HEK293 (cell line): ENCODE measurements around the gene COMMD8.
"Not testable (repeated sequence)": the region's sequence is repeated elsewhere in the genome, so short reads cannot be mapped to it uniquely, and the experiment has no call there.

Experiments
- CTCF ChIA-PET: fragments of 350-600 bp; formaldehyde crosslinking; extraction: SDS; loops from one replicate; lab custom pipeline; 2021; ENCODE audit warnings: antibody characterized with exemption; lab: Yijun Ruan, JAX
- POLR2A ChIA-PET: fragments of 300-600 bp; formaldehyde crosslinking; extraction: SDS; loops from one replicate; lab custom pipeline; 2020; ENCODE audit warnings: antibody characterized with exemption, inconsistent platforms; lab: Yijun Ruan, JAX
- H3K27ac ChIP-seq: fragments of 200-500 bp; sonication (Bioruptor generic); 2 replicates; pipeline ENCODE4 v1.5.1; 2014; ENCODE audit warnings: low read depth, low read length, control low read depth, inconsistent platforms; ENCODE audit errors: extremely low read depth
- H3K36me3 ChIP-seq, 2 experiments: fragments of 200-500 bp in 1 of 2; sonication (Bioruptor generic) in 1 of 2; 1 replicate in 1 of 2; 2 replicates in 1 of 2; pipeline ENCODE4 v1.5.1; 2014 to 2017; ENCODE audit warnings: inconsistent platforms in 2 of 2, low read length in 2 of 2; ENCODE audit not compliant: control insufficient read depth in 2 of 2, insufficient read depth in 1 of 2
- H3K4me1 ChIP-seq: fragments of 200-500 bp; sonication (Bioruptor generic); 2 replicates; pipeline ENCODE4 v1.5.1; 2014; ENCODE audit warnings: mild to moderate bottlenecking, low read length, inconsistent platforms; ENCODE audit not compliant: control insufficient read depth, insufficient read depth
- H3K4me3 ChIP-seq: 2 replicates; pipeline ENCODE4 v1.5.1; 2011; ENCODE audit warnings: low read depth, mild to moderate bottlenecking, control low read depth, low read length, moderate library complexity
- H3K9me3 ChIP-seq: fragments of 200-500 bp; sonication (Bioruptor generic); 2 replicates; pipeline ENCODE4 v1.5.1; 2014; ENCODE audit warnings: low read depth, low read length, inconsistent platforms; ENCODE audit not compliant: control insufficient read depth, insufficient read depth
- GLIS1 ChIP-seq: fragments of 450-650 bp; formaldehyde crosslinking; IDR thresholded peaks from 2 replicates; pipeline ENCODE4 v1.5.1; 2016; ENCODE audit warnings: missing biosample characterization, missing genetic modification characterization
- KLF10 ChIP-seq: fragments of 450-650 bp; IDR thresholded peaks from 2 replicates; pipeline ENCODE4 v1.5.1; 2018; ENCODE audit warnings: missing biosample characterization, mild to moderate bottlenecking, missing genetic modification characterization
- KLF7 ChIP-seq: fragments of 450-650 bp; formaldehyde crosslinking; IDR thresholded peaks from 2 replicates; pipeline ENCODE4 v1.5.1; 2016; ENCODE audit warnings: missing biosample characterization, missing genetic modification characterization, borderline replicate concordance
- OVOL3 ChIP-seq: fragments of 450-650 bp; formaldehyde crosslinking; IDR thresholded peaks from 2 replicates; pipeline ENCODE4 v1.5.1; 2016; ENCODE audit warnings: missing biosample characterization, missing genetic modification characterization
- SP3 ChIP-seq: fragments of 450-650 bp; formaldehyde crosslinking; IDR thresholded peaks from 2 replicates; pipeline ENCODE4 v1.5.1; 2016; ENCODE audit warnings: missing biosample characterization, missing genetic modification characterization
- ZFP69B ChIP-seq: fragments of 450-650 bp; formaldehyde crosslinking; IDR thresholded peaks from 2 replicates; pipeline ENCODE4 v1.5.1; 2016; ENCODE audit warnings: missing biosample characterization, missing genetic modification characterization
- ZNF10 ChIP-seq: fragments of 450-650 bp; formaldehyde crosslinking; IDR thresholded peaks from 2 replicates; pipeline ENCODE4 v1.5.1; 2017; ENCODE audit warnings: missing biosample characterization, missing genetic modification characterization
- ZNF121 ChIP-seq: fragments of 450-650 bp; formaldehyde crosslinking; IDR thresholded peaks from 2 replicates; pipeline ENCODE4 v1.5.1; 2016; ENCODE audit warnings: missing biosample characterization, missing genetic modification characterization
- ZNF16 ChIP-seq: fragments of 450-650 bp; formaldehyde crosslinking; IDR thresholded peaks from 2 replicates; pipeline ENCODE4 v1.5.1; 2016; ENCODE audit warnings: low read depth, missing biosample characterization, missing genetic modification characterization
- ZNF169 ChIP-seq: fragments of 450-650 bp; formaldehyde crosslinking; IDR thresholded peaks from 2 replicates; pipeline ENCODE4 v1.5.1; 2016; ENCODE audit warnings: missing biosample characterization, missing genetic modification characterization
- ZNF174 ChIP-seq: fragments of 450-650 bp; formaldehyde crosslinking; IDR thresholded peaks from 2 replicates; pipeline ENCODE4 v1.5.0; 2017; ENCODE audit warnings: missing biosample characterization, mild to moderate bottlenecking, missing genetic modification characterization
- ZNF2 ChIP-seq: fragments of 450-650 bp; formaldehyde crosslinking; IDR thresholded peaks from 2 replicates; pipeline ENCODE4 v1.5.1; 2016; ENCODE audit warnings: missing biosample characterization, missing genetic modification characterization
- ZNF221 ChIP-seq: fragments of 450-650 bp; formaldehyde crosslinking; IDR thresholded peaks from 2 replicates; pipeline ENCODE4 v1.5.1; 2017; ENCODE audit warnings: missing biosample characterization, missing genetic modification characterization, borderline replicate concordance
- ZNF223 ChIP-seq: fragments of 450-650 bp; formaldehyde crosslinking; IDR thresholded peaks from 2 replicates; pipeline ENCODE4 v1.5.1; 2016; ENCODE audit warnings: missing biosample characterization, missing genetic modification characterization
- ZNF335 ChIP-seq: fragments of 450-650 bp; formaldehyde crosslinking; conservative IDR thresholded peaks from 2 replicates; pipeline ENCODE4 v1.5.1; 2016; ENCODE audit warnings: missing biosample characterization, missing genetic modification characterization
- ZNF37A ChIP-seq: fragments of 450-650 bp; IDR thresholded peaks from 2 replicates; pipeline ENCODE4 v1.5.1; 2018; ENCODE audit warnings: missing biosample characterization, missing genetic modification characterization
- ZNF391 ChIP-seq: fragments of 450-650 bp; formaldehyde crosslinking; IDR thresholded peaks from 2 replicates; pipeline ENCODE4 v1.5.1; 2016; ENCODE audit warnings: low read depth, missing biosample characterization, missing genetic modification characterization, borderline replicate concordance
- ZNF426 ChIP-seq: fragments of 450-650 bp; formaldehyde crosslinking; IDR thresholded peaks from 2 replicates; pipeline ENCODE4 v1.5.1; 2017; ENCODE audit warnings: missing biosample characterization, missing genetic modification characterization, mild to moderate bottlenecking, inconsistent platforms, moderate library complexity
- ZNF48 ChIP-seq: fragments of 450-650 bp; formaldehyde crosslinking; IDR thresholded peaks from 2 replicates; pipeline ENCODE4 v1.5.1; 2016; ENCODE audit warnings: missing biosample characterization, missing genetic modification characterization
- ZNF514 ChIP-seq: fragments of 450-650 bp; formaldehyde crosslinking; IDR thresholded peaks from 2 replicates; pipeline ENCODE4 v1.5.1; 2016; ENCODE audit warnings: missing biosample characterization, missing genetic modification characterization
- ZNF585B ChIP-seq: fragments of 450-650 bp; formaldehyde crosslinking; IDR thresholded peaks from 2 replicates; pipeline ENCODE4 v1.5.1; 2016; ENCODE audit warnings: missing biosample characterization, missing genetic modification characterization
- ZNF792 ChIP-seq: fragments of 450-650 bp; formaldehyde crosslinking; IDR thresholded peaks from 2 replicates; pipeline ENCODE4 v1.5.1; 2016; ENCODE audit warnings: missing biosample characterization, missing genetic modification characterization
- ZNF843 ChIP-seq: fragments of 450-650 bp; formaldehyde crosslinking; IDR thresholded peaks from 2 replicates; pipeline ENCODE4 v1.5.1; 2016; ENCODE audit warnings: missing biosample characterization, missing genetic modification characterization
- TF ChIP-seq, protein P1 (sequence below): fragments of 450-650 bp; formaldehyde crosslinking; IDR thresholded peaks from 2 replicates; pipeline ENCODE4 v1.5.1; 2017; ENCODE audit warnings: missing biosample characterization, mild to moderate bottlenecking, missing genetic modification characterization, moderate library complexity
- TF ChIP-seq, protein P2 (sequence below): fragments of 450-650 bp; formaldehyde crosslinking; IDR thresholded peaks from 2 replicates; pipeline ENCODE4 v1.5.1; 2017; ENCODE audit warnings: missing biosample characterization, missing genetic modification characterization

The COMMD8 gene

GRCh38 chr4:47493238-47494123 lies 30.0 kb upstream of the COMMD8 start:
- H3K4me1 ChIP-seq: no peaks in the 10 kb centered on the region
- ChIA-PET CTCF (interaction anchor here (1.1 kb wide), 1 partner anchor 70 kb away, joined by 3 read pairs; no protein-coding TSS in a partner anchor), POLR2A (interaction anchor here (0.6 to 0.9 kb wide), 2 partner anchors 8 to 35 kb away, joined by 3 read pairs; partner anchors contain the start of gene ATP10D)

DNA sequence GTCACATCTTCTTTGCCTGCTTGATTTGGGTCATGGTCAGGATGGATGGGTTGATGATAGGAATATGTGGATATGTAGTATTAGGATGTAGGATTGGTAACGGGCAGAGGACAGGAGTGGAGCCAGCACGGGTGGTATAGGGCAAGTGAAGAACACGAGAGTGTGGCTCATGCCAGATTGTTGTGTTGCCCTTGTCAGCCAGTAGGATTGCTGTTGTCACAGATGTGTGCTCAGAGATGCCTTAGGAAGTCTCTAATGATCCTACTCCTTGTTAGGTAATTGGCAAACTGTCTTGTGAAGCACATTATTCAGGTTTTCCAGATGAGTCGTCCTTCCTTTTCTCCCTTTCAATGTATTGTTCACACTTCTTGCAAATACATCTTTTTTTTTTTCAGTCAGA lies 27.0 kb upstream of the COMMD8 start:
- Histone ChIP-seq H3K27ac (no peak overlapping the region), H3K9me3 (no peaks in the 10 kb centered on the region), H3K36me3 (no peaks in the 10 kb centered on the region), H3K4me3 (no peak overlapping the region), H3K4me1 (no peaks in the 10 kb centered on the region)
- POLR2A ChIA-PET: no interaction called here
- CTCF ChIA-PET: no interaction called here
- TF ChIP-seq ZNF2 (tag by site-specific recombination) (0 out of 2 replicates have a peak, but pooled peaks have one; percentile 62), ZNF792 (tag by site-specific recombination) (no peak)

More at GRCh38 chr4:47493238-47494123, 30.0 kb upstream of the COMMD8 start:
- no peaks in the 10 kb centered on the region for H3K36me3 ChIP-seq
- no peak overlapping the region for H3K27ac ChIP-seq
- H3K4me3 ChIP-seq: no peak overlapping the region
- no peak for TF ChIP-seq ZNF335 (tag by site-specific recombination)
- TF ChIP-seq ZNF10 (tag by site-specific recombination): no peak
- TF ChIP-seq, protein P1, sequence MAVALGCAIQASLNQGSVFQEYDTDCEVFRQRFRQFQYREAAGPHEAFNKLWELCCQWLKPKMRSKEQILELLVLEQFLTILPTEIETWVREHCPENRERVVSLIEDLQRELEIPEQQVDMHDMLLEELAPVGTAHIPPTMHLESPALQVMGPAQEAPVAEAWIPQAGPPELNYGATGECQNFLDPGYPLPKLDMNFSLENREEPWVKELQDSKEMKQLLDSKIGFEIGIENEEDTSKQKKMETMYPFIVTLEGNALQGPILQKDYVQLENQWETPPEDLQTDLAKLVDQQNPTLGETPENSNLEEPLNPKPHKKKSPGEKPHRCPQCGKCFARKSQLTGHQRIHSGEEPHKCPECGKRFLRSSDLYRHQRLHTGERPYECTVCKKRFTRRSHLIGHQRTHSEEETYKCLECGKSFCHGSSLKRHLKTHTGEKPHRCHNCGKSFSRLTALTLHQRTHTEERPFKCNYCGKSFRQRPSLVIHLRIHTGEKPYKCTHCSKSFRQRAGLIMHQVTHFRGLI: no peak
- no peak for TF ChIP-seq ZNF37A (tag by site-specific recombination)
- no peak for TF ChIP-seq ZNF426
- no peak for TF ChIP-seq ZNF223 (tag by site-specific recombination)
- TF ChIP-seq ZNF169: no peak
- TF ChIP-seq, protein P2, sequence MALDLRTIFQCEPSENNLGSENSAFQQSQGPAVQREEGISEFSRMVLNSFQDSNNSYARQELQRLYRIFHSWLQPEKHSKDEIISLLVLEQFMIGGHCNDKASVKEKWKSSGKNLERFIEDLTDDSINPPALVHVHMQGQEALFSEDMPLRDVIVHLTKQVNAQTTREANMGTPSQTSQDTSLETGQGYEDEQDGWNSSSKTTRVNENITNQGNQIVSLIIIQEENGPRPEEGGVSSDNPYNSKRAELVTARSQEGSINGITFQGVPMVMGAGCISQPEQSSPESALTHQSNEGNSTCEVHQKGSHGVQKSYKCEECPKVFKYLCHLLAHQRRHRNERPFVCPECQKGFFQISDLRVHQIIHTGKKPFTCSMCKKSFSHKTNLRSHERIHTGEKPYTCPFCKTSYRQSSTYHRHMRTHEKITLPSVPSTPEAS (tag by site-specific recombination): no peak
- no peak for TF ChIP-seq ZNF391 (tag by site-specific recombination)
- no peak for TF ChIP-seq KLF7 (tag by site-specific recombination)
- no peak for TF ChIP-seq ZFP69B (tag by site-specific recombination)
- no peak for TF ChIP-seq ZNF16
- no peak for TF ChIP-seq ZNF221 (tag by site-specific recombination)
- no peak for TF ChIP-seq SP3 (tag by site-specific recombination)
- no peak for TF ChIP-seq ZNF585B (tag by site-specific recombination)
- no peak for TF ChIP-seq KLF10 (tag by site-specific recombination)
- TF ChIP-seq GLIS1 (tag by site-specific recombination): no peak
- TF ChIP-seq ZNF48: no peak
- no peaks in the 10 kb centered on the region for H3K9me3 ChIP-seq

DNA sequence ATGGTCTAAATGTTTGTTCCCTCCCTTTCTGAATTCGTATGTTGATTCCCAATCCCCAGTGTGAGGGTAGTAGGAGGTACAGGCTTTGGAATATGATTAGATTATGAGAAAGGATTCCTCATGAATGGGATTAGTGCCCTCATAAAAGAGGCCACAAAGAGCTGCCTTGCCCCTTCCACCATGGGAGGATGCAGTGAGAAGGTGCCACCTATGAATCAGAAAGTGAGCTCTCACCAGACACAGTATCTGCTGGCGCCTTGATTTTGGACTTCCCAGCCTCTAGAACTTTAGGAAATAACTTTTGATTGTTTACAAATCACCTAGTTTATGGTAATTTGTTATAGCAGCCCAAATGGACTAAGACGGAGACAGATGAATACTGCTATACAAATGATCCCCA lies 25.2 kb upstream of the COMMD8 start:
- Histone ChIP-seq H3K4me3 (no peak overlapping the region), H3K4me1 (no peaks in the 10 kb centered on the region), H3K36me3 (no peaks in the 10 kb centered on the region), H3K9me3 (no peaks in the 10 kb centered on the region), H3K27ac (no peak overlapping the region)
- ChIA-PET CTCF (interaction anchor here (0.7 kb wide), 1 partner anchor 693 kb away, joined by 3 read pairs; no protein-coding TSS in a partner anchor), POLR2A (no interaction called here)
- no peak for TF ChIP-seq ZNF121 (tag by site-specific recombination)
- no peak for TF ChIP-seq OVOL3 (tag by site-specific recombination)
- no peak for TF ChIP-seq ZNF585B (tag by site-specific recombination)
- no peak for TF ChIP-seq ZNF514 (tag by site-specific recombination)
- TF ChIP-seq ZNF174 (tag by site-specific recombination): no peak
- TF ChIP-seq ZFP69B (tag by site-specific recombination): no peak
- TF ChIP-seq ZNF843 (tag by site-specific recombination): no peak
- no peak for TF ChIP-seq ZNF335 (tag by site-specific recombination)

DNA sequence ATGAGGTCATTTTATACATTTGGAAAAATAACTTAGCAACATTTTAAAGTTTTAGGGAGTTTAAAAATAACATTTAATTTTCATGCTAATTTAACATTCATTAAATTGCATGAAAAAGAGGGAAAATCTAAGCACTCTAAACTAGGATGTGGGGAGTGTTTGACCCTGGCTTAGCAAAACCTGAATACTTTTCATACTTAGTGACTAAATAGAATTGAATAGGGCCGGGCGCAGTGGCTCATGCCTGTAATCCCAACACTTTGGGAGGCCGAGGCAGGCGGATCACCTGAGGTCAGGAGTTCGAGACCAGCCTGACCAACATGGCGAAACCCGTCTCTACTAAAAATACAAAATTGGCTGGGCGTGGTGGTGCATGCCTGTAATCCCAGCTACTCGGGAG lies 23.2 kb upstream of the COMMD8 start:
- H3K4me3 ChIP-seq, H3K27ac ChIP-seq, H3K4me1 ChIP-seq, CTCF ChIA-PET, POLR2A ChIA-PET, H3K36me3 ChIP-seq, H3K9me3 ChIP-seq: not testable (repeated sequence)
